GM12878 (cell line): Measurements from ENCODE around the gene NLRP6. TPM values are rescaled to one million over a fixed set of nuclear protein-coding genes. Genes with fewer than 3 reads are reported as not detected.

ENCODE experiments used
- ATAC-seq: fragments of 200-7000 bp; cut with Tn5 transposase; 3 replicates; pipeline ENCODE4 v1.9.1; 2020; ENCODE audit warnings: mild to moderate bottlenecking, moderate library complexity
- BruUV-seq: library from RNA; stranded (reverse); fragments of 400-500 nt; replicated peaks from 2 replicates; lab custom pipeline; 2021; lab: Mats Ljungman, UMichigan
- CTCF ChIA-PET: fragments of 300-600 bp; sonication (Branson Sonifier 250); formaldehyde crosslinking; extraction: SDS; loops from one replicate; lab custom pipeline; 2021; ENCODE audit warnings: inconsistent platforms; lab: Yijun Ruan, JAX
- POLR2A ChIA-PET: fragments of 350-600 bp; formaldehyde crosslinking; extraction: SDS; loops from one replicate; lab custom pipeline; 2021; ENCODE audit warnings: inconsistent platforms; lab: Charles Lee
- RAD21 ChIA-PET: fragments of 300-600 bp; sonication (Branson Sonifier 250); formaldehyde crosslinking; loops from one replicate; lab custom pipeline; 2023; ENCODE audit warnings: antibody characterized with exemption; ENCODE audit not compliant: unreplicated experiment; lab: Charles Lee
- SMC1A ChIA-PET: fragments of 300-600 bp; sonication (Branson Sonifier 250); formaldehyde crosslinking; loops from one replicate; lab custom pipeline; 2023; ENCODE audit not compliant: unreplicated experiment, uncharacterized antibody; lab: Charles Lee
- DNase-seq: peaks from one replicate; pipeline ENCODE4 v3.0.0-alpha.2; 2011; ENCODE audit warnings: low read depth, low spot score
- FAIRE-seq: peaks from 3 replicates; lab custom pipeline; 2011; peaks lifted over from hg19 to GRCh38; lab: Jason Lieb, UNC
- H2AFZ ChIP-seq: 2 replicates; pipeline ENCODE4 v1.6.0; 2011; ENCODE audit warnings: low read depth, low read length, control low read depth; ENCODE audit not compliant: control insufficient read depth
- H3K27ac ChIP-seq: 2 replicates; pipeline ENCODE4 v1.5.1; 2011; ENCODE audit warnings: control low read depth; ENCODE audit not compliant: control insufficient read depth, insufficient read depth
- H3K27me3 ChIP-seq, 2 experiments: replicated peaks in 1 of 2; 2 replicates each; pipeline versions ENCODE4 v1.6.0 to v1.6.1; 2011; ENCODE audit warnings: low read length in 1 of 2; ENCODE audit not compliant: control insufficient read depth in 2 of 2, insufficient read depth in 2 of 2
- H3K36me3 ChIP-seq, 2 experiments: 2 replicates each; pipeline ENCODE4 v1.5.1; 2011; ENCODE audit warnings: low read length in 1 of 2; ENCODE audit not compliant: control insufficient read depth in 2 of 2, insufficient read depth in 2 of 2
- H3K4me1 ChIP-seq: 2 replicates; pipeline ENCODE4 v1.6.1; 2011; ENCODE audit warnings: mild to moderate bottlenecking, low read length, moderate library complexity, mixed read lengths; ENCODE audit not compliant: control insufficient read depth, insufficient read depth
- H3K4me2 ChIP-seq: 2 replicates; pipeline ENCODE4 v1.6.0; 2011; ENCODE audit warnings: control low read depth; ENCODE audit not compliant: control insufficient read depth, insufficient read depth
- H3K4me3 ChIP-seq: fragments of 200-600 bp; sonication (generic); 2 replicates; pipeline ENCODE4 v1.5.1; 2016
- H3K79me2 ChIP-seq: 2 replicates; pipeline ENCODE4 v1.6.0; 2011; ENCODE audit warnings: low read length; ENCODE audit not compliant: control insufficient read depth, insufficient read depth
- H3K9ac ChIP-seq: 2 replicates; pipeline ENCODE4 v1.8.0; 2011; ENCODE audit warnings: low read length, control low read depth, mixed read lengths; ENCODE audit not compliant: control insufficient read depth, insufficient read depth
- H3K9me3 ChIP-seq: replicated peaks from 3 replicates; pipeline ENCODE4 v1.5.1; 2011; ENCODE audit warnings: mild to moderate bottlenecking, low read length; ENCODE audit not compliant: control insufficient read depth, insufficient read depth
- H4K20me1 ChIP-seq: 2 replicates; pipeline ENCODE4 v1.6.0; 2011; ENCODE audit not compliant: control insufficient read depth, insufficient read depth
- CEBPB ChIP-seq, 2 experiments: fragments of 150-350 bp in 1 of 2; IDR thresholded peaks; 2 replicates each; pipeline ENCODE4 v1.6.1; 2012 to 2014; ENCODE audit warnings: low read depth in 2 of 2, low read length in 2 of 2, borderline replicate concordance in 1 of 2, inconsistent platforms in 1 of 2
- E2F4 ChIP-seq: IDR thresholded peaks from 2 replicates; pipeline ENCODE4 v1.6.1; 2012; ENCODE audit warnings: low read depth, low read length, improper control_type of control experiment
- EZH2 ChIP-seq: IDR thresholded peaks from 2 replicates; pipeline ENCODE4 v1.6.1; 2012; ENCODE audit warnings: low read depth, mild to moderate bottlenecking, control low read depth, inconsistent platforms, low read length, borderline replicate concordance; ENCODE audit not compliant: control insufficient read depth
- HCFC1 ChIP-seq: fragments of 150-350 bp; IDR thresholded peaks from 2 replicates; pipeline ENCODE4 v1.6.1; 2014; ENCODE audit warnings: low read length
- HDAC2 ChIP-seq: fragments of 200-600 bp; sonication (generic); IDR thresholded peaks from 2 replicates; pipeline ENCODE4 v1.6.1; 2017
- IKZF1 ChIP-seq: fragments of 450-650 bp; conservative IDR thresholded peaks from 2 replicates; pipeline ENCODE4 v1.6.1; 2017; ENCODE audit warnings: antibody characterized with exemption, mild to moderate bottlenecking
- IKZF2 ChIP-seq, 2 experiments: fragments of 450-650 bp; IDR thresholded peaks; 2 replicates each; pipeline ENCODE4 v1.6.1; 2017; ENCODE audit warnings: mild to moderate bottlenecking in 2 of 2, moderate library complexity in 2 of 2
- MEF2A ChIP-seq: IDR thresholded peaks from 2 replicates; pipeline ENCODE4 v1.6.1; 2011; ENCODE audit warnings: low read depth, mild to moderate bottlenecking, low read length, moderate library complexity; ENCODE audit not compliant: insufficient read depth
- RB1 ChIP-seq: fragments of 450-650 bp; formaldehyde crosslinking; IDR thresholded peaks from 2 replicates; pipeline ENCODE4 v1.6.1; 2017; ENCODE audit warnings: mild to moderate bottlenecking, borderline replicate concordance
- RCOR1 ChIP-seq: conservative IDR thresholded peaks from 2 replicates; pipeline ENCODE4 v1.6.1; 2012; ENCODE audit warnings: low read depth, low read length, improper control_type of control experiment
- TARDBP ChIP-seq: IDR thresholded peaks from 2 replicates; pipeline ENCODE4 v1.6.1; 2016; ENCODE audit warnings: borderline replicate concordance
- WRNIP1 ChIP-seq: IDR thresholded peaks from 2 replicates; pipeline ENCODE4 v1.6.1; 2011; ENCODE audit warnings: low read depth, low read length, improper control_type of control experiment, borderline replicate concordance
- WGBS: methylation state at CpG from one replicate; pipeline ENCODE4 v1.1.6; 2016; ENCODE audit warnings: low lambda C conversion rate; ENCODE audit not compliant: insufficient replicate concordance, insufficient coverage; ENCODE audit errors: missing lambda C conversion rate; 5-methylcytosine and 5-hydroxymethylcytosine counted together
- in situ Hi-C: fragments of 300-500 bp; cut with MboI; formaldehyde crosslinking; loops from 9 replicates; pipeline ENCODE4 v1.14.3; 2018; ENCODE audit warnings: mixed read lengths
- intact Hi-C: fragments of 100-400 bp; cut with micrococcal nuclease; formaldehyde crosslinking; loops from one replicate; pipeline ENCODE4 v1.14.2; 2022; ENCODE audit not compliant: unreplicated experiment
- polyA plus RNA-seq, 11 experiments: library from polyadenylated mRNA; depleted of rRNA in 4 of 11; unstranded in 6 of 11; stranded (reverse) in 5 of 11; fragments of >200 nt; fragmentation: Nextera tagmentation in 4 of 11; fragmentation: Illumina TruSeq in 1 of 11; extraction: Ambion mirVana in 4 of 11; extraction: Trizol in 1 of 11; gene quantifications; 1 replicate in 1 of 11; 2 replicates in 10 of 11; pipeline versions ENCODE4 v1.2.1 to v1.2.3, GENCODE V29; 2011 to 2016; ENCODE audit warnings: inconsistent platforms in 2 of 11, missing spikeins in 2 of 11, low read depth in 1 of 11
- total RNA-seq, 4 experiments: library from RNA; depleted of rRNA in 3 of 4; stranded (reverse); fragments of >200 nt in 3 of 4; fragmentation: Illumina TruSeq in 1 of 4; extraction: Trizol in 1 of 4; gene quantifications; 2 replicates each; pipeline versions ENCODE4 v1.2.1 to v1.2.3, GENCODE V29; 2013 to 2021
- TF ChIP-seq, protein P1 (sequence below): fragments of 450-650 bp; IDR thresholded peaks from 2 replicates; pipeline ENCODE4 v1.6.1; 2017; ENCODE audit warnings: mild to moderate bottlenecking, low read depth, inconsistent platforms; ENCODE audit not compliant: poor library complexity, severe bottlenecking
- TF ChIP-seq, protein P2 (sequence below): fragments of 450-650 bp; conservative IDR thresholded peaks from 2 replicates; pipeline ENCODE4 v1.6.1; 2017; ENCODE audit warnings: mild to moderate bottlenecking, moderate library complexity

NLRP6 gene
- total and polyA plus RNA-seq, 10 of the 15 experiments (the other 5 are each of a cell fraction or from before 2014, with no cell fraction given), result 0.03 to 0.11 TPM; not detected in 8

DNA sequence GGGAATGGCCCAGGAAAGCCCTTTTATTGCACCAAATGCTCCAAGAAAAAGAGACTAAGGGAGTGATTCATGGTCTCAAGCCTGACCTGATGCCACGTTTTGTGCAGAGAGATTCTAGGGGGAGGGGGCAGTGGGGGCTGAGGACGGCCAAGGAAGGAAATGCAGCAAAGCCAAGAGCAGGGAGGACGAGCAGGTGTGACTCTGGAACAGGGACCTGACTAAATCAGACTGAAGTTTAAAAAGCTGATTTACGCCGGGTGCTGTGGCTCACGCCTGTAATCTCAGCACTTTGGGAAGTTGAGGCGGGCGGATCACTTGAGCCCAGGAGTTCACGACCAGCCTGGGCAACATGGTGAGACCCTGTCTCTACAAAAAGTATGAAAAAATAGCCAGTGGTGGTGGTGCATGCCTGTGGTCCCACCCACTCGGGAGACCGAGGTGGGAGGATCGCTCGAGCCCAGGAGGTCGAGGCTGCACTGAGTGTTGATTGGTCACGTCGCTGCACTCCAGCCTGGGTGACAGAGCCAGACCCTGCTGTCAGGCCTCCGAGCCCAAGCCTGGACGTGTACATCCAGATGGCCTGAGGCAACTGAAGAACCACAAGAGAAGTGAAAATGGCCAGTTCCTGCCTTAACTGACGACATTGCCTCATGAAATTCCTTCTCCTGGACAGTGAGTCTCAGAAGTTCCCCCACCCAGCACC is 53.3 kb downstream of the NLRP6 start (continued):
- TF ChIP-seq, protein P1, sequence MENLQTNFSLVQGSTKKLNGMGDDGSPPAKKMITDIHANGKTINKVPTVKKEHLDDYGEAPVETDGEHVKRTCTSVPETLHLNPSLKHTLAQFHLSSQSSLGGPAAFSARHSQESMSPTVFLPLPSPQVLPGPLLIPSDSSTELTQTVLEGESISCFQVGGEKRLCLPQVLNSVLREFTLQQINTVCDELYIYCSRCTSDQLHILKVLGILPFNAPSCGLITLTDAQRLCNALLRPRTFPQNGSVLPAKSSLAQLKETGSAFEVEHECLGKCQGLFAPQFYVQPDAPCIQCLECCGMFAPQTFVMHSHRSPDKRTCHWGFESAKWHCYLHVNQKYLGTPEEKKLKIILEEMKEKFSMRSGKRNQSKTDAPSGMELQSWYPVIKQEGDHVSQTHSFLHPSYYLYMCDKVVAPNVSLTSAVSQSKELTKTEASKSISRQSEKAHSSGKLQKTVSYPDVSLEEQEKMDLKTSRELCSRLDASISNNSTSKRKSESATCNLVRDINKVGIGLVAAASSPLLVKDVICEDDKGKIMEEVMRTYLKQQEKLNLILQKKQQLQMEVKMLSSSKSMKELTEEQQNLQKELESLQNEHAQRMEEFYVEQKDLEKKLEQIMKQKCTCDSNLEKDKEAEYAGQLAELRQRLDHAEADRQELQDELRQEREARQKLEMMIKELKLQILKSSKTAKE, result no peak
- TF ChIP-seq EZH2, result no peak
- no peak for TF ChIP-seq IKZF1
- TF ChIP-seq RB1, result no peak
- no peak for TF ChIP-seq WRNIP1

DNA sequence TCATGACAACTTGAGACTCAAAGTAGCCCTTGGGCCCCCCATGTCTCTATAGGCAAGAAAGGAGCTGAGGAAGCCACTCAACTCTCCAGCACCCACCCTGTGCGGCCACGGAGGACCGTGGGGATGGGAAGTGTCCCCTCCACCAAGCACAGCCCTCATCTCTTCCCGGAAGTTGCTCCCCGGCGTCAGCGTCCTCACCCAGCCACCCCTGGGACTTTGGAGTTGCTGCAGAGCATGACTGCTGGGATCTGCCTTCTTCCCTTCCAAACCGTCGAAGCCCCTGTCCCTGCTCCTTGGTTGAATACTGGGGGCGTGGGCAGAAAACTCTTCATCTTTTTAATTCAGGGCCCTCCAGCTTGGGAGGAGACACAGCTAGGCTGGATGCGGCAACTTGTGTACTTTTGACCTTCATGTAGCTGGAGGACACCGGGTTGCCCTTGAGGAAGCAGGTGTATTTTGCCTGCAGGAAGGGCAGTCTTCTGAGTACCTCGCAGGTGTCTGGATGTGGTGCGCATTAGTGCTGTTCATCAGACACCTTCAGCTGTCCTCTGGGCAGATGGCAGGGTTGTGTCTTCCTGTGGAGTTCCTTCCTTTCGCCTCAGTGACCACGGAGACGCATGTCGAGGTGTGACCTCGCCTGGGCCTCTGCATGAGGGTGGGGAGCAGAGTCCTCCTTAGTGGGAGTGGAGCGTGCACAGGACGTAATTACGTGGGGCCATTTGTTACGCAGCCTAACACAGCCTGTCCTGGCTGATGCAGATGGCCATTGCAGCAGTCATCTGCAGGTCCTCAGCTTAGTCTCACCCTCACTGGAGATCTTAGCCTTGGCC is 54.7 kb downstream of the NLRP6 start:
- CTCF ChIA-PET, result interaction anchor here (1.0 to 2.5 kb wide), 3 partner anchors 15 to 22 kb away, joined by 3 to 13 read pairs (median 4); no protein-coding TSS in a partner anchor
- Histone ChIP-seq H3K9me3 (peaks cover 5% of the 10 kb centered on the region; the same call in 2 of the 3 replicates), H3K9ac (no peak overlapping the region), H3K36me3 (no peaks in the 10 kb centered on the region), H3K79me2 (no peaks in the 10 kb centered on the region), H2AFZ (no peak overlapping the region), H3K27me3 (no peaks in the 10 kb centered on the region), H3K4me2 (no peak overlapping the region), H3K27ac (no peak overlapping the region), H4K20me1 (no peaks in the 10 kb centered on the region), H3K4me3 (no peak overlapping the region), H3K4me1 (peaks cover 32% of the 10 kb centered on the region)
- in situ Hi-C loops, result no loop called here
- ATAC-seq (no peak), DNase-seq (no peak), FAIRE-seq (no peak)
- 75% methylated on average over 23 of the region's 23 CpGs for WGBS
- RAD21 ChIA-PET, result no interaction called here
- intact Hi-C loops, result no loop called here
- SMC1A ChIA-PET, result no interaction called here
- POLR2A ChIA-PET, result interaction anchor here (0.6 to 6.0 kb wide), 2 partner anchors 14 to 31 kb away, joined by 4 to 67 read pairs; no protein-coding TSS in a partner anchor
- no TSS peak for BruUV-seq
- no peak for TF ChIP-seq IKZF2 (IDR thresholded peaks at IDR 0.05)
- TF ChIP-seq MEF2A, result no peak
- TF ChIP-seq CEBPB (IDR thresholded peaks at IDR 0.05; ENCODE audit: borderline replicate concordance in 1 of 2, low read depth in 2 of 2, low read length in 2 of 2), result no peak
- TF ChIP-seq TARDBP, result no peak
- TF ChIP-seq HDAC2, result no peak
- no peak for TF ChIP-seq RCOR1
- TF ChIP-seq, protein P2, sequence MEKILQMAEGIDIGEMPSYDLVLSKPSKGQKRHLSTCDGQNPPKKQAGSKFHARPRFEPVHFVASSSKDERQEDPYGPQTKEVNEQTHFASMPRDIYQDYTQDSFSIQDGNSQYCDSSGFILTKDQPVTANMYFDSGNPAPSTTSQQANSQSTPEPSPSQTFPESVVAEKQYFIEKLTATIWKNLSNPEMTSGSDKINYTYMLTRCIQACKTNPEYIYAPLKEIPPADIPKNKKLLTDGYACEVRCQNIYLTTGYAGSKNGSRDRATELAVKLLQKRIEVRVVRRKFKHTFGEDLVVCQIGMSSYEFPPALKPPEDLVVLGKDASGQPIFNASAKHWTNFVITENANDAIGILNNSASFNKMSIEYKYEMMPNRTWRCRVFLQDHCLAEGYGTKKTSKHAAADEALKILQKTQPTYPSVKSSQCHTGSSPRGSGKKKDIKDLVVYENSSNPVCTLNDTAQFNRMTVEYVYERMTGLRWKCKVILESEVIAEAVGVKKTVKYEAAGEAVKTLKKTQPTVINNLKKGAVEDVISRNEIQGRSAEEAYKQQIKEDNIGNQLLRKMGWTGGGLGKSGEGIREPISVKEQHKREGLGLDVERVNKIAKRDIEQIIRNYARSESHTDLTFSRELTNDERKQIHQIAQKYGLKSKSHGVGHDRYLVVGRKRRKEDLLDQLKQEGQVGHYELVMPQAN, result no peak
- no peak for TF ChIP-seq E2F4
- no peak for TF ChIP-seq HCFC1
